Heart right ventricle (tissue), 16 donors: Measurements from ENCODE around the gene AAK1. TPM values are rescaled to one million over a fixed set of nuclear protein-coding genes. Genes with fewer than 3 reads are reported as not detected.
A peak's percentile ranks its signal among the peaks of the same experiment; 100 is the strongest.

ENCODE experiments used
- ATAC-seq, 8 donors: fragments of 200-7000 bp; cut with Tn5 transposase; one replicate each; pipeline ENCODE4 v1.9.1; 2020; ENCODE audit warnings: mild to moderate bottlenecking in 8 of 8, moderate library complexity in 8 of 8, moderate number of reproducible peaks in 1 of 8
- DNase-seq, 2 donors: peaks; one replicate each; pipeline ENCODE4 v3.0.0-alpha.2; 2020
- H3K27ac ChIP-seq, 10 donors: fragments of 200-600 bp; sonication (generic) in 2 of 10; one replicate each; pipeline versions ENCODE4 v1.5.0 to v1.8.0; 2020 to 2022; ENCODE audit warnings: mild to moderate bottlenecking in 3 of 10
- H3K27me3 ChIP-seq, 7 donors: fragments of 200-600 bp; one replicate each; pipeline ENCODE4 v1.8.0; 2021 to 2022; ENCODE audit warnings: mild to moderate bottlenecking in 2 of 7
- H3K36me3 ChIP-seq, 9 donors: fragments of 200-600 bp; sonication (generic) in 1 of 9; one replicate each; pipeline versions ENCODE4 v1.5.0 to v1.8.0; 2020 to 2022; ENCODE audit warnings: mild to moderate bottlenecking in 2 of 9
- H3K4me1 ChIP-seq, 9 donors: fragments of 200-600 bp; sonication (generic) in 1 of 9; one replicate each; pipeline versions ENCODE4 v1.5.0 to v1.8.0; 2020 to 2022; ENCODE audit warnings: mild to moderate bottlenecking in 4 of 9
- H3K4me3 ChIP-seq, 10 donors: fragments of 200-600 bp; sonication (generic) in 2 of 10; one replicate each; pipeline versions ENCODE4 v1.5.0 to v1.8.0; 2020 to 2022; ENCODE audit warnings: mild to moderate bottlenecking in 7 of 10, moderate library complexity in 2 of 10
- H3K9me3 ChIP-seq, 11 donors: fragments of 200-600 bp in 10 of 11; sonication (generic) in 2 of 11; one replicate each; pipeline versions ENCODE4 v1.5.0 to v1.8.0; 2013 to 2022; ENCODE audit warnings: mild to moderate bottlenecking in 2 of 11, control low read depth in 1 of 11, moderate library complexity in 1 of 11
- whole genome bisulfite sequencing, 2 donors: extraction: QIAGEN DNeasy Blood & Tissue Kit; methylation state at CpG; one replicate each; pipeline ENCODE4 v1.1.7; 2013; ENCODE audit warnings: inconsistent platforms in 1 of 2; 5-methylcytosine and 5-hydroxymethylcytosine counted together
- intact Hi-C, 10 donors: fragments of 100-400 bp; cut with DNase I; formaldehyde crosslinking; loops; one replicate each; pipeline versions ENCODE4 v1.11.1 to v1.14.2; 2022
- polyA plus RNA-seq, 2 donors: library from polyadenylated mRNA; stranded (reverse); fragments of 200-250 nt; gene quantifications; one replicate each; pipeline ENCODE4 v1.2.3, GENCODE V29; 2013
- total RNA-seq, 10 donors: library from RNA; stranded (reverse); fragmentation: NEBNext Ultra II Directional in 3 of 10; extraction: Animal tissue kit (Norgen Biotek cat#: 25700) in 3 of 10; gene quantifications; one replicate each; pipeline versions ENCODE4 v1.2.1 to v1.2.4, GENCODE V29; 2021 to 2023
- TF ChIP-seq, protein P1 (sequence below), 9 donors: fragments of 200-600 bp; sonication (generic) in 2 of 9; IDR thresholded peaks; one replicate each; pipeline versions ENCODE4 v1.5.0 to v1.8.0; 2021 to 2022; ENCODE audit warnings: antibody characterized with exemption in 9 of 9, mild to moderate bottlenecking in 5 of 9, moderate library complexity in 1 of 9
- donor health status: Arrhythmogenic right ventricular cardiomyopathy.
- donor health status: ischemic (EF 13 %, LVEDD 7.1; RV severe dilation, severe dysfunction).
- donor health status: healthy with polysubstance abuse.
- donor health status: DM: no; HTN: yes; CAD: no.
- donor health status: DM: no; HTN: no; CAD: no.
- donor health status: ischemic (EF 25% LVEDD 6.9; RV normal size, moderate dysfunction).
- donor health status: ischemic (EF 25% LVEDD 5.7; RV mildly dilated, moderate dysfunction).
- donor health status: healthy.
- donor health status: DM: yes; HTN: yes; CAD: no.
- donor health status: Ischemic cardiomyopathy.
- donor health status: ischemic (EF 35%, LVEDD 5.7; RV mildly dilated, moderate dysfunction).
- donor health status: nonischemic (EF 11% LVEDD 7.7; RV severe dilation, severe dysfunction).
- donor health status: DM: yes; HTN: yes; CAD: no.
- donor health status: PGD.
- donor health status: ischemic (EF 29% LVEDD 5.4; RV normal size, mild dysfunction).
- donor health status: nonischemic (EF 23%, LVEDD 6.1; RV moderate dilation, normal function).

AAK1 gene
- total and polyA plus RNA-seq, 12 donors: 10.1 to 148 (median 116) TPM

DNA sequence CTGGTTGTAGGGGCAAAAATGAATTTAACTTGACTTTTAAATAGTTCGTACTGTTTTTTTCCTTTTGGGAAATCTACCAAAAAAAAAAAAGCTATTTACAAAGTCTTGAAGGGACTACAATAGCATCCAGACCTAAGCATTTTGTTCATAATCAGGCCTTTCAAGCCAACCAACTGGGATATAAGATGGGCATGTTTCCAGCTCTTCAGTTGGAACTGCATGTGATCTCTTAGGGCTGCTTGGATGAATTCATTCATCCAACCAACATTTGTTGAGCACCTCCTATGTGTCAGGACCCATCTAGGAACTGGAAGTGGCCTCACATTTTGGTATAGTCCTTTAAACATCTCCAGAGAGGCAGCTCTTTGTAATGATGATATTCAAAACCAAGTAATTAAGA is 98.6 kb downstream of the AAK1 start:
- TF ChIP-seq, protein P1, sequence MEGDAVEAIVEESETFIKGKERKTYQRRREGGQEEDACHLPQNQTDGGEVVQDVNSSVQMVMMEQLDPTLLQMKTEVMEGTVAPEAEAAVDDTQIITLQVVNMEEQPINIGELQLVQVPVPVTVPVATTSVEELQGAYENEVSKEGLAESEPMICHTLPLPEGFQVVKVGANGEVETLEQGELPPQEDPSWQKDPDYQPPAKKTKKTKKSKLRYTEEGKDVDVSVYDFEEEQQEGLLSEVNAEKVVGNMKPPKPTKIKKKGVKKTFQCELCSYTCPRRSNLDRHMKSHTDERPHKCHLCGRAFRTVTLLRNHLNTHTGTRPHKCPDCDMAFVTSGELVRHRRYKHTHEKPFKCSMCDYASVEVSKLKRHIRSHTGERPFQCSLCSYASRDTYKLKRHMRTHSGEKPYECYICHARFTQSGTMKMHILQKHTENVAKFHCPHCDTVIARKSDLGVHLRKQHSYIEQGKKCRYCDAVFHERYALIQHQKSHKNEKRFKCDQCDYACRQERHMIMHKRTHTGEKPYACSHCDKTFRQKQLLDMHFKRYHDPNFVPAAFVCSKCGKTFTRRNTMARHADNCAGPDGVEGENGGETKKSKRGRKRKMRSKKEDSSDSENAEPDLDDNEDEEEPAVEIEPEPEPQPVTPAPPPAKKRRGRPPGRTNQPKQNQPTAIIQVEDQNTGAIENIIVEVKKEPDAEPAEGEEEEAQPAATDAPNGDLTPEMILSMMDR (IDR thresholded peaks at IDR 0.05): no peak

DNA sequence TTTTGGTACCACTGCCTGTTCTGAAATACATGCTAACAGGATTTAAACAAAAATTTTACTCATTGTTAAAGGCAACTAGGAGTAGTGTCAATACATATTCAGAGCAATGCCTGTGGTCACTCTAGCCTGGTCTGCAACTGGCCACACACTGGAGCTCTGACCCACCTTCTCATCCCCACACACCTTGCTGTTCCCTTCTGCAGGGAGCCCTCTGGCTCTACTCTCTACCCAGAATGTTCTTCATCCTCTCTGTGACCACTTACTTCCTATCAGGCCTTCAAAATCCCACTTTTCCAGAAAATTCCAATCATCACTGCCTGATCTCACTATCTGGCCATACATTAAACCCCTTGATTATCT is 104.0 kb downstream of the AAK1 start:
- Histone ChIP-seq H3K36me3 (peaks cover 0 to 92% (median 19%) of the 10 kb centered on the region in 9 donors), H3K27ac (peak overlapping the region in 1 of 10 donors; percentile 4), H3K27me3 (no peaks in the 10 kb centered on the region), H3K4me3 (no peak overlapping the region), H3K9me3 (peaks cover 0 to under 1% (median 0%) of the 10 kb centered on the region in 11 donors), H3K4me1 (peaks cover 0 to 37% (median 29%) of the 10 kb centered on the region in 9 donors)
- no peak for ATAC-seq
- intact Hi-C loops: no loop called here
- TF ChIP-seq, protein P1 (IDR thresholded peaks at IDR 0.05): no peak
- DNase-seq: no peak

More for the DNA sequence above, 98.6 kb downstream of the AAK1 start:
- H3K27ac ChIP-seq: peak overlapping the region in 1 of 10 donors; percentile 20
- no peaks in the 10 kb centered on the region for H3K27me3 ChIP-seq
- WGBS, 2 donors: 60 to 72% methylated on average over 1 of the region's 1 CpG
- H3K36me3 ChIP-seq: peaks cover 0 to 45% (median 19%) of the 10 kb centered on the region in 9 donors
- H3K4me3 ChIP-seq: no peak overlapping the region
- H3K9me3 ChIP-seq: peaks cover 0 to 18% (median 0%) of the 10 kb centered on the region in 11 donors
- ATAC-seq (peak in 4 of 8 donors; percentile 21 to 38 (median 32)), DNase-seq (no peak)
- intact Hi-C loops: no loop called here
- peaks cover 0 to 40% (median 27%) of the 10 kb centered on the region in 9 donors for H3K4me1 ChIP-seq

DNA sequence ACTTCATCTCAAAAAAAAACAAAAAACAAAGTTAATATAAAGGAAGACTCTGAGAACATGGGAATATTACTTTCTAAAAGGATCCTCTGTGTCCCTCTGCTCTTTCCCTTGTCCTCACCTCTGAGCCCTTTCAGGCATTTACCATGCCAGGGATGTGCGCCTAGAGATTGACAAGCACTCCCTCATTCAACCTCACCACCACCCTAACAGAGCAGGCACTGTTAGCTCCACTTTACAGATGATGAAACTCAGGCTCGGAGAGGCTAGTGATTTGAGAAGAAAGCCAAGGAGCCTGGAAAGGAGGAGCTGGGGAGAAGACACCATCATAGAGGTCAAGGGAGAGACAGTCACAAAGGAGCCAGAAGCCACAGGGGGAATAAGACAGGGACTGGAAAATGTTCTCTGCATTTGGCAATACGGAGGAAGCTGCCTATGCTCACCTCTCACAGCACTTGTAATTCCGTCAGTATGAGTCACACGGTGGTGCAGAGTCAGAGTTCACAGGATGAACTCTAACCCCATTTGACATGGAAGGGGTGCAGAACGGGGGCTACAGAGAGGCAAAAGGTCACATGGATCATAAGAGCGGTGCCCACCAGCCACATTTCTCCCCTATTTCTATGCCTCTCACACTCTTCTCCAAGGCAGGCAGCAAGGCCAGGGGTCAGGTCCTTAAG is 104.5 kb downstream of the AAK1 start:
- TF ChIP-seq, protein P1 (IDR thresholded peaks at IDR 0.05): no peak
- Histone ChIP-seq H3K9me3 (peaks cover 0 to 5% (median 0%) of the 10 kb centered on the region in 11 donors), H3K4me1 (peaks cover 0 to 33% (median 28%) of the 10 kb centered on the region in 9 donors), H3K4me3 (no peak overlapping the region), H3K27me3 (no peaks in the 10 kb centered on the region), H3K27ac (peak overlapping the region in 1 of 10 donors; percentile 4), H3K36me3 (peaks cover 0 to 92% (median 17%) of the 10 kb centered on the region in 9 donors)
- intact Hi-C loops: no loop called here
- peak in 3 of 8 donors; percentile 30 to 55 (median 43) for ATAC-seq
- DNase-seq: no peak
- WGBS, 2 donors: 73 to 81% methylated on average over 7 of the region's 7 CpGs

DNA sequence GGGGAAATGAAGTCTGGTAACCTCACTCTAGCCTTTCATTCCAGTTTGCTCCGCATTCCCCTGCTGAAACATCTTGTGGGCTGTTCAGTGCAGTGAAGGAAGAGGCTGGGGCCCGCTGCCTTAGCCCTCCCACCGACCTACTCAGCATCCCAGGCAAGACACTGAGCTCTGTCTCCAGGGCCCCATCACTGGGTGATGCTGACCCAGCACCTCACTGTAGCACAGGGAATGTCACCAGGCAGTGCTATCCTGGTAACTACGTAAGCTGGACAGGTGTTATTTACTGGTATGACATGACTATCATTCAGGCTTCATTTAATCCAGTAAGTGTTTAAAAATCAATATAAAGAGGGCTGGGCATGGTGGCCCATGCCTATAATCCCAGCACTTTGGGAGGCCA is 105.3 kb downstream of the AAK1 start:
- DNase-seq (no peak), ATAC-seq (no peak)
- Histone ChIP-seq H3K36me3 (peaks cover 0 to 92% (median 17%) of the 10 kb centered on the region in 9 donors), H3K27me3 (no peaks in the 10 kb centered on the region), H3K9me3 (peaks cover 0 to 13% (median 4%) of the 10 kb centered on the region in 11 donors), H3K4me3 (no peak overlapping the region), H3K4me1 (peaks cover 0 to 33% (median 28%) of the 10 kb centered on the region in 9 donors), H3K27ac (no peak overlapping the region)
- 98% methylated on average over 4 of the region's 4 CpGs for WGBS, 2 donors
- TF ChIP-seq, protein P1 (IDR thresholded peaks at IDR 0.05): no peak
- intact Hi-C loops: no loop called here
